Urothelium cell line (cell line): Measurements from ENCODE around the gene PSMD7.
A peak's percentile ranks its signal among the peaks of the same experiment; 100 is the strongest.
"Not testable (repeated sequence)": the region's sequence is repeated elsewhere in the genome, so short reads cannot be mapped to it uniquely, and the experiment has no call there.

Experiments used
- DNase-seq: peaks from one replicate; pipeline ENCODE4 v3.0.0; 2011; ENCODE audit warnings: low spot score, mixed read lengths
- FAIRE-seq: peaks from 2 replicates; lab custom pipeline; 2011; peaks lifted over from hg19 to GRCh38; lab: Jason Lieb, UNC

Gene PSMD7

GRCh38 chr16:74291577-74292208 lies 4.9 kb upstream of the PSMD7 start:
- FAIRE-seq (no peak), DNase-seq (no peak)

- FAIRE-seq (no peak), DNase-seq (no peak)
Measured at GRCh38 chr16:74296104-74296431, 546 bp upstream of the PSMD7 start.

DNA sequence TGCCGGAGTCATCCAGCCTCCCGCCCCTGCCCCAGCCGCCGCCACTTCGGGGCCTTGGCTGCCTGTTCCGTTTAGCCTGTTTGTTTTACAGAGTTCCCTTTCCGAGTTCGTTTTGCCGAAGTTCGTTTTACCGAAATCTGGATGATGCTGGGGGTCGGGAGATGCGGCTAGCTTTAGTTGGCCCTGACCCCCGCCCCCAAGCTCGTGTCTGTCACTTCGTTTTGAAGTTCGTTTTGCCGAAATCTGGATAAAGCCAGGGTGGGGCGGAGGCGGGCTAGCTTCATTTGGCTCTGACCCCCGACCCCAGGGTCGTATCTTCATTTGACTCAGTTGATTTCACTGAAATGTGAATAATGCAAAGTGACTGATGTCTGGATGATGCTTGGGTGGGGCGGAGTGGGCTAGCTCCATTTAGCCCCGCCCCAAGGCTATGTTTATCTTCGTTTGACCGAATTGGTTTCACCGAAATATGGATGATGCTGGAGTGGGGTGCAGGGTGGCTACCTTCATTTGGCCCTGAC lies 591 bp downstream of the PSMD7 start:
- FAIRE-seq (no peak), DNase-seq (no peak)

DNA sequence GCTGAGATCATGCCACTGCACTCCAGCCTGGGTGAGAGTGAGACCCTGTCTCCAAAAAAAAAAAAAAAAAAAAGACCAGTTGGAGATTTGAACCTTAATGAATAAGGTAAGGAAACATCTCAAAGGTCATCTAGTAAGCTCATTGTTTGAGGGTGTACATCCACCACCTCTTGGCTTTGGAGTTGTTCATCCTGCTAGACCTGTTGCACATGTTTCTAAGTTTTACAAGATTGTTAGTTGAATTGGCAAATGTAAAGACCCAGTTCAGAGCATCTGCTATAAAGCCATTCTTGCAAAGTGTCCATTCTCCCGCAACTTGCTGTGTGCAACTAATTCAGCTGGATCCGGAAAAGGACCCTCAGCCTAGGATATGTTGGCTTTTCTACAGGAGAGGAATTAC lies 1.5 kb downstream of the PSMD7 start:
- DNase-seq (no peak), FAIRE-seq (no peak)

GRCh38 chr16:74302341-74302740 lies 5.7 kb downstream of the PSMD7 start:
- no peak for DNase-seq
- no peak for FAIRE-seq

- DNase-seq (no peak), FAIRE-seq (no peak)
Measured at GRCh38 chr16:74304164-74304834, 7.7 kb downstream of the PSMD7 start.

- FAIRE-seq, result no peak
- no peak for DNase-seq
Measured at GRCh38 chr16:74304835-74305176, 8.2 kb downstream of the PSMD7 start.

- FAIRE-seq (no peak), DNase-seq (no peak)
Measured at GRCh38 chr16:74305281-74305680, 8.7 kb downstream of the PSMD7 start.

DNA sequence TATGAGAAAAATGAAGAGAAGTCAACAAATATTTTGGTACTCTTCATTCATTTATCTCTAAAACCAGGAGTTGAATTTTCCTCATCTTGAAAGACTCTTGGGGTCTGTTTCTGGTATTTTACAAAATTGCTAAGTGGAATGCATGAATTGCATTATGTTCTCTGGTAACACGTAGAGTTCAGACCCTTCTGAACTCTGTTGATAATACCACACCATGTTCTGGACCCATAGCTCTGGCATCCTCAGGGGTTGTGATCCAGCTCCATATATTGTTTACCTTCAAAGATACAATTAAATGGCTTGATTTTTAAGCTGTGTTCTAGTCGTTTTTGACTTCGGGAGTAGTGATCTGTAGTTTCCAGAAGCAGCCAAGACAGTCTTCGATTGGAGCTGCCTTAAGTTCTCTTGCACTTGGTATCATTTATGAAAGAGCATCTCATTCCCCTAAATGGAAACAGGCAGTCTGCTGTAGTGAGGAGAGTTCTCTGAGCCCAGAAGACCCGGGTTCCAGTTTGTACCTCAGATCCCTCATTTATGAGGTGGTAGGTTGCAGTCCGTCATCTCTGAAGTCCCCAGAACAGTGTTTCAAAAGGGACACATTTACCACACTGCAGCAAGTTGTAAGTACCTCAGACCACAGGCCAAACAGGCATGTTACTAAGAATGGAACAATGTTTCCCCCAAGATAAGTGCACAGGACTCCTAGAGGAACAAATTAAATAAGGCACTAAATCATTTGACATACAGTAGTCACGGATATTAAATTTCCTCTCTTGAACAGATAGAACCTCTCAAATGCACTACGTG lies 9.6 kb downstream of the PSMD7 start:
- FAIRE-seq (no peak), DNase-seq (no peak)

DNA sequence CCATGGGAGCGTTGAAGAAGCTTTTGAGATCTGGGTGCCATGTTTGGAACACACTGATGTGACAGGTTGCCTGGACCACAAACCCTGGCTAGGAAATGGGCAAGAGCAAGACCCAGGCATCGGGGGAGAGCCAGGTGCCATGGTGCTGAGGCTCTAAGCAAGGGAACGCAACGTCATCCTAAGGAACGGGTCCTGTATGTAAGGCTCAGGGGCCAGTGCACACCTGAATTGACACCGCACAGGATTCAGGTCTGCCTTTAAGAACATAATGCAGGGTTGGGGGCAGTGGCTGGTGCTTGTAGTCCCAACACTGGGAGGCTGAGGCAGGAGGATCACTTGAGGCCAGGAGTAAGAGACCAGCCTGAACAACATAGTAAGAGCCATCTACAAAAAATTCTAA lies 10.8 kb downstream of the PSMD7 start:
- DNase-seq (no peak), FAIRE-seq (no peak)

GRCh38 chr16:74309789-74310781 lies 13.5 kb downstream of the PSMD7 start:
- peak; percentile 60 for DNase-seq
- no peak for FAIRE-seq

GRCh38 chr16:74315059-74315458 lies 18.4 kb downstream of the PSMD7 start:
- no peak for FAIRE-seq

DNA sequence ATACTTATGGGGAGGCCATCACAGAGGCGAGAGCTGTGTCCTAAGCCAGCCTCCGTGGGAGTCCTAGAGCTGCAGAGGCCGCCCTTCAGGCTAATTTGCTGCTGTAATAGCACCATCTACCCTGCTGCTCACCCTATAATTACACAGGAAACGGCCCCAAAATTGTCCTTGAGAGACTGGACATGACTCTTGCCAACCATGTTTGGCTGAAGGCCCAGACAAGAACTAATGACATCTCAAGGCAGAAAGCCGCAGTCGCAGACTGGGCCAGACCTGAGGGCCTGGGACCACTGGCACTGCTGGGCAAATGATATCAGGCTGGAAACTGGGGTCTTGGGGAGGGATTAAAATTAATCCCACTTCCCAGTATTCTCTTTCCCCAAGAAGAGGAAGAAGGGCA lies 24.1 kb downstream of the PSMD7 start:
- no peak for FAIRE-seq
- no peak for DNase-seq

More at GRCh38 chr16:74315059-74315458, 18.4 kb downstream of the PSMD7 start:
- DNase-seq, result no peak

DNA sequence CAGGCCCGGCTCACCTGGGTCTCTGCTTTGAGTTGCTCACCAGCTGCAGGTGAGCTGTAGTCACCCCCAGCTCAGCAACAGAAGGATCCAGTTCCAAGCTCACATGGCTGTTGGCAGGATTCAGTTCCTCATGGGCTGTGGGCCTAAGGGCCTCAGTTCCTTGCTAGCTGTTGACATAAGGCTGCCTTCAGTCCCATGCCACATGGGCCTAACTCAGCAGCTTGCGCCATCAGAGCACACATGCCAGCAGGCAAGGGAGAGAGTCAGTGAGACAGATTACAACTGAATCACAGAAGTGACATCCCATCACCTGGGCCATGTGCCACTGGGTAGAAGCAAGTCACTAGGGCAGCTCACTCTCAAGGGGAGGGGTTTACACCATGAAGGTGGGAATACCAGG lies 24.7 kb downstream of the PSMD7 start:
- DNase-seq (no peak), FAIRE-seq (no peak)

DNA sequence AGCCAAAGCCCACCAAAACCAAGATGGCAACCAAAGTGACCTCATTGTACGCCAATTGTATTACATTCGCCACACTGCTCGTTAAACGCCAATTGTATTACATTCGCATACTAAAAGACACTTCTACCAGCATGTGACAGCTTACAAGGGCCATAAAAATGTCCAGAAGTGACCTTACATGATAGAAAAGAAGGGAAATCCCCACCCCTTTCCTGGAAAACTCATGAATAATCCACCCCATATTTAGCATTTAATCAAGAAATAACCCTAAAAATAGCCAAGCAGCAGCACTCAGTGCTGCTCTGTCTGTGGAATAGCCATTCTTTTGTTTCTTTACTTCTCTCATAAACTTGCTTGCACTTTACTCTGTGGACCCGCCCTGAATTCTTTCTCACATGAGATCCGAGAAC lies 25.7 kb downstream of the PSMD7 start:
- no peak for DNase-seq
- FAIRE-seq, result no peak

- not testable (repeated sequence) for DNase-seq, FAIRE-seq
Measured at GRCh38 chr16:74324777-74325176, 28.2 kb downstream of the PSMD7 start.

DNA sequence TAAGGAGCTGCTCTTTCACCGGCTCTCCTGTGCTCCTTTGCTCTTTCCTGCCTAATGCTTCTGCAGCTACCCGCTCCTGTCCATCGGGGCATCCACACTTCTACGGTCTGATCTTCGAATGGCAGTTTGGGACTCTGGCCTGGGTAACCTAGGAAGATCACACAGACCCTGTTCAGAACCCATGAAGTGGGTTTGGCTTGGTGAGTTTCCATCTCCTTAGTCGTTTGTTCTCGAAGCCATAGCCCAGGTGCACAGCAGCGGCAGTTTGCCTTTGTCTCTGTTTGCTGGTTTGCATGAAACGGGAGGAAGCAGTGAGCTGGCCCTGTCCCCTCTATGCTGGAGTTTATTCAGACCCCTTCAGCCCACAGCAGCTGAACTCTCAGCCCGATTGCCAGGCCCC lies 29.0 kb downstream of the PSMD7 start:
- no peak for FAIRE-seq

GRCh38 chr16:74328346-74328745 lies 31.7 kb downstream of the PSMD7 start:
- FAIRE-seq, result not testable (repeated sequence)

More for the DNA sequence above, 29.0 kb downstream of the PSMD7 start:
- DNase-seq, result no peak

DNA sequence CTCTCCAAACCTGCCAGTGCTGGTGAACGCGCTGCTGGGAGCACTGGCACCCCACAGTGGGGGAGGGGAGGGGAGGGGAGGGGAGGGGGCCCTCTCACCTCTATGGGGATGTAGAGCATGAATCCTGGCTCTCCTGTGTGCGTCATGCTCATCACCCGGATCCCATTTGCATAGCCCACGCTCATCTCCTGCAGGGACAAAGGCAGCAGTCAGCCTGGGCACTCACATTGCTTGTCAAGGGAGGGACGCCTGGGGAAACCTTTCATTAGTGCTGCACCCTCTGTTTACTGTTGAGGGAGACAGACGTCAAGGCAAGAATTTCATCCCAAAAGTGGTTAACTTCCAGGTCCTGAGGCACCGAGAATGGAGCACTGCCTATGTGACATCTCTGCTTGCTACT lies 35.9 kb downstream of the PSMD7 start:
- DNase-seq, FAIRE-seq: not testable (repeated sequence)

More at GRCh38 chr16:74328346-74328745, 31.7 kb downstream of the PSMD7 start:
- DNase-seq, result not testable (repeated sequence)

GRCh38 chr16:74337506-74337905 lies 40.9 kb downstream of the PSMD7 start:
- FAIRE-seq, DNase-seq: not testable (repeated sequence)
